DOHH2 (cell line): ENCODE measurements around the gene FAM240B.

ENCODE experiments used
- H3F3A ChIP-seq: fragments of 200-600 bp; sonication (generic), shearing (Covaris generic); 2 replicates; pipeline ENCODE4 v1.6.0; 2016; ENCODE audit warnings: antibody characterized with exemption, mild to moderate bottlenecking; ENCODE audit not compliant: control insufficient read depth, insufficient read depth
- H3K27ac ChIP-seq: fragments of 200-600 bp; sonication (generic); 2 replicates; pipeline ENCODE4 v1.5.1; 2014; ENCODE audit warnings: low read depth, mild to moderate bottlenecking, low read length, moderate library complexity
- H3K27me3 ChIP-seq: fragments of 200-600 bp; sonication (generic); 2 replicates; pipeline ENCODE4 v1.6.1; 2014; ENCODE audit warnings: mild to moderate bottlenecking, low read length, mixed read lengths; ENCODE audit not compliant: control insufficient read depth
- H3K36me3 ChIP-seq: fragments of 200-600 bp; sonication (generic); 2 replicates; pipeline ENCODE4 v1.6.1; 2014; ENCODE audit warnings: mild to moderate bottlenecking, low read length, moderate library complexity, mixed read lengths; ENCODE audit not compliant: control insufficient read depth
- H3K4me1 ChIP-seq: fragments of 200-600 bp; sonication (generic); 2 replicates; pipeline ENCODE4 v1.6.1; 2014; ENCODE audit warnings: mild to moderate bottlenecking, low read length, mixed read lengths; ENCODE audit not compliant: control insufficient read depth
- H3K4me2 ChIP-seq: fragments of 200-600 bp; sonication (generic); 2 replicates; pipeline ENCODE4 v1.6.0; 2014; ENCODE audit warnings: mild to moderate bottlenecking, low read length, moderate library complexity
- H3K4me3 ChIP-seq: fragments of 200-600 bp; sonication (generic); 2 replicates; pipeline ENCODE4 v1.5.1; 2014; ENCODE audit warnings: mild to moderate bottlenecking, low read length, mixed read lengths
- H3K79me2 ChIP-seq: fragments of 200-600 bp; sonication (generic); 2 replicates; pipeline ENCODE4 v1.6.1; 2014; ENCODE audit warnings: mild to moderate bottlenecking, low read length, mixed read lengths; ENCODE audit not compliant: control insufficient read depth
- H3K9me2 ChIP-seq: fragments of 200-600 bp; sonication (generic); replicated peaks from 2 replicates; pipeline ENCODE4 v1.6.1; 2014; ENCODE audit warnings: mild to moderate bottlenecking, low read length, mixed read lengths; ENCODE audit not compliant: control insufficient read depth
- H3K9me3 ChIP-seq: fragments of 200-600 bp; sonication (generic); 2 replicates; pipeline ENCODE4 v1.6.1; 2014; ENCODE audit warnings: antibody characterized with exemption, low read length, mixed read lengths; ENCODE audit not compliant: control insufficient read depth, insufficient read depth
- H4K20me1 ChIP-seq: fragments of 200-600 bp; sonication (generic); 2 replicates; pipeline ENCODE4 v1.6.0; 2014; ENCODE audit warnings: low read depth, mild to moderate bottlenecking, antibody characterized with exemption, low read length, moderate library complexity; ENCODE audit not compliant: control insufficient read depth, insufficient read depth
- EZH2phosphoT487 ChIP-seq: fragments of 200-600 bp; sonication (generic); IDR thresholded peaks from 2 replicates; pipeline ENCODE4 v1.6.1; 2017; ENCODE audit warnings: borderline replicate concordance, mild to moderate bottlenecking, antibody characterized with exemption, low read length, moderate library complexity, mixed read lengths
- TF ChIP-seq, protein P1 (sequence below): fragments of 200-600 bp; sonication (generic); IDR thresholded peaks from one replicate; pipeline ENCODE4 v1.5.1; 2014; ENCODE audit warnings: antibody characterized with exemption, mild to moderate bottlenecking, low read depth, low read length; ENCODE audit not compliant: poor library complexity, severe bottlenecking

The FAM240B gene

GRCh38 chr9:38673399-38674193 lies 46.3 kb downstream of the FAM240B start:
- Histone ChIP-seq H3K79me2 (no peaks in the 10 kb centered on the region), H3K36me3 (no peaks in the 10 kb centered on the region), H3K4me3 (no peak overlapping the region), H3K27me3 (no peaks in the 10 kb centered on the region), H3K4me1 (no peaks in the 10 kb centered on the region), H3K9me2 (no peaks in the 10 kb centered on the region), H3K9me3 (no peaks in the 10 kb centered on the region), H3K27ac (no peak overlapping the region), H3K4me2 (no peak overlapping the region), H4K20me1 (no peaks in the 10 kb centered on the region), H3F3A (no peaks in the 10 kb centered on the region)
- TF ChIP-seq, protein P1, sequence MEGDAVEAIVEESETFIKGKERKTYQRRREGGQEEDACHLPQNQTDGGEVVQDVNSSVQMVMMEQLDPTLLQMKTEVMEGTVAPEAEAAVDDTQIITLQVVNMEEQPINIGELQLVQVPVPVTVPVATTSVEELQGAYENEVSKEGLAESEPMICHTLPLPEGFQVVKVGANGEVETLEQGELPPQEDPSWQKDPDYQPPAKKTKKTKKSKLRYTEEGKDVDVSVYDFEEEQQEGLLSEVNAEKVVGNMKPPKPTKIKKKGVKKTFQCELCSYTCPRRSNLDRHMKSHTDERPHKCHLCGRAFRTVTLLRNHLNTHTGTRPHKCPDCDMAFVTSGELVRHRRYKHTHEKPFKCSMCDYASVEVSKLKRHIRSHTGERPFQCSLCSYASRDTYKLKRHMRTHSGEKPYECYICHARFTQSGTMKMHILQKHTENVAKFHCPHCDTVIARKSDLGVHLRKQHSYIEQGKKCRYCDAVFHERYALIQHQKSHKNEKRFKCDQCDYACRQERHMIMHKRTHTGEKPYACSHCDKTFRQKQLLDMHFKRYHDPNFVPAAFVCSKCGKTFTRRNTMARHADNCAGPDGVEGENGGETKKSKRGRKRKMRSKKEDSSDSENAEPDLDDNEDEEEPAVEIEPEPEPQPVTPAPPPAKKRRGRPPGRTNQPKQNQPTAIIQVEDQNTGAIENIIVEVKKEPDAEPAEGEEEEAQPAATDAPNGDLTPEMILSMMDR, result no peak
- TF ChIP-seq EZH2phosphoT487, result no peak

DNA sequence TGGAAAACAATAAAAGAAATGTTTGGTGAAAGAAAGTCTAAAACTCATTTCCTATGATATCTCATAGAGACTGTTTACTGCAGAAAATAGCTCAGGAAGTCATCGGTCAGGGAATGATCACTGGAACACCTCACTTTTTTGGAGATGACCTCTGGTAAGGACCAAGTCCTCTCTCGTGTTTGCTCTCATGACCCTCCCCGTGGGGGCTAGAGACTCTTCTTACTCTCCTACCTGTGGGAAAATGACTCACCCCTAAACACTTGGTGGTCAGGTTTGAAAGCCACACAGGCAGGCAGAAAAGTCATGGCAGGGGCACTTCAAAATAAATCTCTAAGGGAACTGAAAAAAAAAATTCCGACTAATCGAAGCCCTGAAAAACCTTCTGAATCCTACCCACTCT lies 48.2 kb downstream of the FAM240B start:
- no peaks in the 10 kb centered on the region for H4K20me1 ChIP-seq
- H3K4me2 ChIP-seq, result no peak overlapping the region
- no peak overlapping the region for H3K4me3 ChIP-seq
- TF ChIP-seq, protein P1, result no peak
- TF ChIP-seq EZH2phosphoT487, result no peak
- no peaks in the 10 kb centered on the region for H3K4me1 ChIP-seq
- H3F3A ChIP-seq, result no peaks in the 10 kb centered on the region
- no peaks in the 10 kb centered on the region for H3K9me3 ChIP-seq
- H3K27me3 ChIP-seq, result no peaks in the 10 kb centered on the region
- H3K9me2 ChIP-seq, result no peaks in the 10 kb centered on the region
- H3K36me3 ChIP-seq, result no peaks in the 10 kb centered on the region
- H3K27ac ChIP-seq, result no peak overlapping the region
- no peaks in the 10 kb centered on the region for H3K79me2 ChIP-seq

DNA sequence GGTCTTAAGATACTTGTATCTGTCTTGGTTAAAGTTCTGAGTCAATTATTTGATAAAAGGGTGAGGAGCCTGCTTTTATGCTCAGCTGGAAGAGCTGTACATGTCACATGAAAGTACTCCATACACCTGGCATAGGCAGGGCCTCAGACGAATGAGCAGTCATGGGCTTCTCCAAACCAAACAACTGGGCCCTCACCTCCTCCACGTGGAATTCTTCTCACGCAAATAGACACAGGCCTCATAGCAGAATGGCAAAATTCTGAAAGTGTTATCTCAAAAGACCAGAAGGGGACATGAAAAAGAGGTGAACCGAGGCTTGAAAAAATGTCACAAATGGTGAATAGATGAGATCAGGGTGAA lies 48.6 kb downstream of the FAM240B start:
- H3K4me1 ChIP-seq, result no peaks in the 10 kb centered on the region
- H3K36me3 ChIP-seq, result no peaks in the 10 kb centered on the region
- H3K79me2 ChIP-seq, result no peaks in the 10 kb centered on the region
- no peak overlapping the region for H3K4me2 ChIP-seq
- no peak overlapping the region for H3K4me3 ChIP-seq
- no peaks in the 10 kb centered on the region for H4K20me1 ChIP-seq
- TF ChIP-seq, protein P1, result no peak
- no peak for TF ChIP-seq EZH2phosphoT487
- H3K27me3 ChIP-seq, result no peaks in the 10 kb centered on the region
- H3K9me2 ChIP-seq, result no peaks in the 10 kb centered on the region
- no peak overlapping the region for H3K27ac ChIP-seq
- H3F3A ChIP-seq, result no peaks in the 10 kb centered on the region
- H3K9me3 ChIP-seq, result no peaks in the 10 kb centered on the region
